Skeletal muscle satellite cell (primary cell): ENCODE data around the gene FYB2.

Experiments used
- H3K27me3 ChIP-seq: 2 replicates; pipeline ENCODE4 v1.7.0; 2013; ENCODE audit warnings: low read length; ENCODE audit not compliant: control insufficient read depth, insufficient read depth
- H3K36me3 ChIP-seq: 2 replicates; pipeline ENCODE4 v1.7.0; 2013; ENCODE audit warnings: mild to moderate bottlenecking, control low read depth, low read length; ENCODE audit not compliant: insufficient read depth
- H3K4me1 ChIP-seq: 2 replicates; pipeline ENCODE4 v1.7.0; 2013; ENCODE audit warnings: low read length; ENCODE audit not compliant: control insufficient read depth, insufficient read depth
- H3K4me2 ChIP-seq: 2 replicates; pipeline ENCODE4 v1.7.0; 2013; ENCODE audit warnings: mild to moderate bottlenecking, low read length
- H3K4me3 ChIP-seq: 2 replicates; pipeline ENCODE4 v1.7.0; 2013; ENCODE audit warnings: low read length
- H3K9ac ChIP-seq: 2 replicates; pipeline ENCODE4 v1.7.0; 2013; ENCODE audit warnings: mild to moderate bottlenecking, low read depth, low read length, moderate library complexity
- H3K9me3 ChIP-seq: replicated peaks from 2 replicates; pipeline ENCODE4 v1.7.0; 2013; ENCODE audit warnings: mild to moderate bottlenecking, control low read depth, low read length

FYB2 gene

DNA sequence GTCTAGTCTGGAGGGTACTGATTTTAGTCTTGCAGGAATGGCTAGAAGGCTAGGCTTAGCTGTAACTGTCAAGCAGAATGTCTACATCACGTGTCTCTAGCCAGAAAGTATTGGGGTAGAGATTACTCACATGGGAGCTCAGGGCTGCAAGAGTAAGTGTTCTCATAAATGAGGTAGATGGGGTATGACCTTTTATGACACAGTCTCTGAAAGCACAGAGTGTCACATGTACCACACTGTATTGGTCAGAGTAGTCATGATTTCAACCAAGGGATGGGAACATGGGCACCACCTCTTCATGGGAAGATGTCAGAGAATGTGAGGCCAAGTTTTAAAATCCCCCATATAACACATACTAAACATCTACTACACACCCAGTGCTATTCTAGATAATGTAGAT is 2.9 kb downstream of the FYB2 start:
- Histone ChIP-seq H3K9ac (no peak overlapping the region), H3K4me2 (no peak overlapping the region), H3K4me3 (no peak overlapping the region), H3K27me3 (peaks cover 20% of the 10 kb centered on the region), H3K36me3 (no peaks in the 10 kb centered on the region), H3K4me1 (peaks cover 3% of the 10 kb centered on the region), H3K9me3 (peaks cover 5% of the 10 kb centered on the region)

DNA sequence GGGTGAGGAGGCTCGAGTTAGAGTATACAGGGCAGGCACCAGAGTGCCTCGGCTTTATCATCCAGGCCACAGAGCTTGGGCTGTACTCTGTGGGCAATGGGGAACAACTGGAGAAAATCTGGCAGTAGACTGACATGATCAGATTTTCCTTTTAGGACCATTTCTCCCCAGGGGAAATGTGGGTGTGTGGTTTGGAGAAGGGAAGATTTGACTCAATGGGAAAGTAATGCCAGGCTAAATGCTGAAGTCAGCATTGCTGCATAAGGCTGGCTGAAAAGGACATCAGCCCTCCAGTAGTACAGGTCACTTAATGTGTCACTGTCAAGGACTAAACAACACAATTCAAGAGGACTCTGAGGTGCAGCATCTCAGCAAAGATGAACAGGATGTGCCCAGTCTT is 5.0 kb downstream of the FYB2 start:
- H3K9ac ChIP-seq = no peak overlapping the region
- H3K4me1 ChIP-seq = no peaks in the 10 kb centered on the region
- peaks cover 5% of the 10 kb centered on the region for H3K9me3 ChIP-seq
- no peak overlapping the region for H3K4me2 ChIP-seq
- peaks cover 30% of the 10 kb centered on the region for H3K27me3 ChIP-seq
- no peaks in the 10 kb centered on the region for H3K36me3 ChIP-seq
- no peak overlapping the region for H3K4me3 ChIP-seq

DNA sequence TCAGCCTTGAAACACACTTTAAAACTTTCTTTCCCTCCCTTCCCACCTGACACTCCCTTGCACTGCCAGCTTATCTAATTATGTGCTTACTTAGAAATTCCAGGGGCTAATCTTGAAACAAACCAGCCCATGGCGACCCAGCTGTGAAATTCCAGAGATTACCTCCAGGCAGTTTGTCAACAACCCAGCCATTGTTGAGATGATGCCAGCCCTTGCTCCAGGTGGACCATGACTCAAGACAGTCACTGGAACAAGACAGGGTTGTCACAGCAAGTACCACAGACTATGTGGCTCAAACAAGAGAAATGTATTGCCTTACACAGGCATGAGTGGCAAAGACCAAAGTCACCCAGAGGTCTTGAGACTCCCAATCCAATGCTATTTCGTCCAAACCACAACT is 7.9 kb downstream of the FYB2 start:
- no peak overlapping the region for H3K4me3 ChIP-seq
- peaks cover 5% of the 10 kb centered on the region for H3K9me3 ChIP-seq
- H3K36me3 ChIP-seq = no peaks in the 10 kb centered on the region
- no peaks in the 10 kb centered on the region for H3K4me1 ChIP-seq
- no peak overlapping the region for H3K4me2 ChIP-seq
- peaks cover 29% of the 10 kb centered on the region for H3K27me3 ChIP-seq
- H3K9ac ChIP-seq = no peak overlapping the region

DNA sequence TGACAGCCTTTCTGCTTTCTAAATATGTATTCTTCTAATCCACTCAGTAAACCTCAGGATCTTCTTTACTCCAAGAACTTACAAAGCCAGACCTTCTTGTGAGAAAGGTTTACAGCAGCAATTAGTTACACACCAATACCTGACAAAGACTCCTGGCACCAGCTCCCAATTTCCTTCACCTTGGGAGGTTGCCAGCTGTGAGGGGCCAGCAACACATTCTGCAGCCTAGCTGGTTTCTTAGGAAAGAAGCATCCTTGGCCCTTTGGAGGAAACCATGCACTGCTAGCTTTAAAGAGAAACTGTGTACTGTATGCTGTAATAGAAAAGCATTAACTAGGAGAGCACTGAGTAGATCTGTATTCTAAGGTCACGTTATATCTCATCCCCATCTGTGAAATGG is 10.8 kb downstream of the FYB2 start:
- H3K4me1 ChIP-seq = no peaks in the 10 kb centered on the region
- H3K9me3 ChIP-seq = no peaks in the 10 kb centered on the region
- no peak overlapping the region for H3K9ac ChIP-seq
- no peak overlapping the region for H3K4me3 ChIP-seq
- H3K27me3 ChIP-seq = peaks cover 29% of the 10 kb centered on the region
- H3K4me2 ChIP-seq = no peak overlapping the region
- no peaks in the 10 kb centered on the region for H3K36me3 ChIP-seq

DNA sequence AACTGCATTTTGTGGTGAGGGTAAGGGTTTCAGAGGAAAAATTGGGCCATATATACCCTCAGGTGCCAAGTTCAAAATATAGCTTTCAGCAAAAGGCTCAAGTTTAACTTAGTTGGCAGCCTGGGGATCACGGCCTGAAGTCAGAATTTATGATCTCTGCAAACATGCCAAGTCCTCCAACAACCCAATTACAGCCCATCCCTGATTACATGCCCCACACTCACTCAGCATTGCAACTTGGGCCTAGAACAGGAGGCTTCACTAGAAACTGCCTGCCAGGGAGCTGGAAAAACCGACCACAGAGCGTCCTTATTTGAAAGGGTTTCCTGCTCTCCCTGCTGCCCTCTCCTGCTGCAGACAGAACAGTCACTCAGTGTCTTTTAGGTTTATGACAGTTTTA is 12.4 kb downstream of the FYB2 start:
- no peak overlapping the region for H3K9ac ChIP-seq
- no peaks in the 10 kb centered on the region for H3K4me1 ChIP-seq
- H3K4me3 ChIP-seq = no peak overlapping the region
- H3K36me3 ChIP-seq = no peaks in the 10 kb centered on the region
- H3K9me3 ChIP-seq = no peaks in the 10 kb centered on the region
- peaks cover 17% of the 10 kb centered on the region for H3K27me3 ChIP-seq
- H3K4me2 ChIP-seq = no peak overlapping the region

DNA sequence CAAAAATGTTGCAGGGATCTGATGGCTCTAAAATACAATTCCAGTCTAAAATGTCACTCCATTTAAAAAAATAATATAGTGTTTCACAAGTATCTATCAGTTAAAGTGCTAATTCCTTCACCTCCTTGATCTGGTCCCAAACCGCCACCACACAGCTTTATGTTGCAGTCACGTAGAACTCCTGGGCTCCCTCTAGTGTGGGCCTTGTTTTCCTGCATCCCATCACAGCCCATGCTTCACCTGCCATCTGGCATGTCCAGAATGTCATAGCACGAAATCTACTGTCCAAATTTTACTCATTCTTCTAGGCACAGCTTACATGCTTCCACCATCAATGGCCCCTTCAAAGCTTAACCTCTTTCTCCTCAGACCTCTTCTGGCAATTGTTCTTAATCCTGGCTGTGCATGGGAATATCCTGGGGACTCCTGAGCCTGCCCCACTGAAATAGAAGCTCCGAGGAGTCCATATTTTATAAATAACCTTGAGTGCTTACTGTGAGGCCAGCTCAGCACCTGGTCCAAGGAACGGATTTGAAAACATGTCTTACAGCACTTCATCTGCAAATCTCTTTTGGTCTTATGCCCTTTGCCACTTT is 15.5 kb downstream of the FYB2 start:
- Histone ChIP-seq H3K9me3 (no peaks in the 10 kb centered on the region), H3K4me3 (no peak overlapping the region), H3K27me3 (no peaks in the 10 kb centered on the region), H3K4me2 (no peak overlapping the region), H3K36me3 (no peaks in the 10 kb centered on the region), H3K4me1 (peaks cover under 1% of the 10 kb centered on the region), H3K9ac (no peak overlapping the region)

DNA sequence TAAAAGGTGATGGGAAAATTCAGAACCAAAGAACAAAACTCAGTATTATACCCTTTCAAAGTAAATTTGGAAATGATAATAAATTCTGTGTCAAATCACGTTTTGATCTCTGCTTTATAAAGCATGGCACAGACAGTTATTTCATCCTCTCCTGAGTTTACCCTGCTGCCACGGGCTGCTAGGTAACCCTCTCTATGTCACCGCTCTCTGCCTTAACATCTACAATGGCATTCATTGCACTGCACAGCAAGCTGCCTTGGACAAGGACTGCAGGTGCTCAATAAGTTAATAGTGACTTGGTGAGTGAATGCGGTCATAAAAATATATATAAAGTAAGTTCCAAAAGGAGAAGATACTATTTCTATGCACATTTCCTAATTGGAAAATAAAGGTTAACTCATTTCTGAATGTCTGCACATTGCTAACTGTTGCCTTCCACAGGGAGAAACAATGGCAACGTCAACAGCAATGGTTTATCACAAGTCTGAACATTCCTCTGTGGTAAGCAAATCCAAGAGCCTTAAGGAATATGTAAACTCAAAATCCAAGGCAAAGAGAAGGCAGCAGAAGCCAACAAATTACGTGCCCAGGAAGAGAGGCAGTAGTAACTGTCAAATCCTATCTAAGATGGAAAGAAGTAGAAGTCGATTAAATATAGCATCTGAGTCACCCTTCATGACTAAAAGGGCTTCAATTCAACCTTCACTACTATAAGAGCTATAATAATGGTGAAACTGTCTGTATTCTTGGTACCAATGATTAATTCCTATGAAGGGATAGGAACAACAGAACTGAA is 19.4 kb downstream of the FYB2 start:
- no peaks in the 10 kb centered on the region for H3K9me3 ChIP-seq
- H3K27me3 ChIP-seq = no peaks in the 10 kb centered on the region
- H3K9ac ChIP-seq = no peak overlapping the region
- H3K4me3 ChIP-seq = no peak overlapping the region
- no peak overlapping the region for H3K4me2 ChIP-seq
- peaks cover 11% of the 10 kb centered on the region for H3K4me1 ChIP-seq
- H3K36me3 ChIP-seq = no peaks in the 10 kb centered on the region

DNA sequence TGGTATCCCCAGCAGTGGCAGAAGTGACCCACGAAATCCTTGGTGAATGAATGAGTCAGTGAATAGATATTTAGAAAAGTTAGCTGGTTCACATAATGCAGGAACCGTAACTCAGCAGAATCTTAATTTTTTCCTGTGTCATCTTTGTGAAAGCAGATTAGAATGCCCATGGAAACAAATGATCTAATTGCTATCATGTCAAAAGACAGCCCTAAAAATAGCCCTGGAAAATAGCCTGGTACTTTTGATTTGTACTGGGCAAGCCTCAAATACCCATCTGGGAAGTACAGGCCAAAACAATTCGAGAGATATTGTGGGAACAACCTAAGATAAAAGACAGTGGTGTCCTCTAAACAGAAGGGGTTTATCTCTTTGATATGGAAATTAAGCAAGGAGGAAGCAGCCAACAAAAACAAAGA is 21.1 kb downstream of the FYB2 start:
- Histone ChIP-seq H3K4me3 (no peak overlapping the region), H3K9me3 (no peaks in the 10 kb centered on the region), H3K4me1 (peaks cover 11% of the 10 kb centered on the region), H3K27me3 (no peaks in the 10 kb centered on the region), H3K4me2 (no peak overlapping the region), H3K9ac (peak overlapping the region; percentile 35), H3K36me3 (no peaks in the 10 kb centered on the region)

DNA sequence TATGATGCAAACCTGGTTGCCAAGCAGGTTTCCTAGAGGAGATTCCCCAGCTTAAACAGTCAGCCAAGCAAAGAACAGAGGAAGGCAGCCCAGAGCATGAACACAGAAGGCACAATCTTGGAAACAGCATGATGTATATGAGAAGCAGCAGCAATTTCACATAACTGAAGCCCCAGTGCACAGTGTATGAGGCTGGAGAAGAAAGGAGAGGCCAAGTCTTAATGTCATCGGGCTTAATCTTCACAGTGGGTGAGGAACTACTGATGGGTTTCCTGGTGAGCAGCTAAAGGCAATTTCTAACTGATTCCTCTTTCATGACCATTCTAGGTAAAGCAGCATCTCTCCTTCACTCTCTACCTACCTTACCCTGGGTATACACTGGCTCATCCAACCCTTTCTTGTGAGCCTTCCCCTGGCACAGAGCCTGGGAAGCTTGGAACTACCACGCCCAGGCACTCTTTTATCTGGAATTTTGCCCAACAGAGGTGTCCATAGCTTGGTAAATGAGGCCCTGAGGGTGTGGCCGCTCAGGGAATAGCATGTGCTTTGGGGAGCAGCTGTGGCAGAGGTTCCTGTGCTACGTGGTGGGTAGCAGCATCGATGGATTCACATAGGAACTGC is 22.0 kb downstream of the FYB2 start:
- Histone ChIP-seq H3K4me1 (peaks cover 11% of the 10 kb centered on the region), H3K9ac (no peak overlapping the region), H3K27me3 (no peaks in the 10 kb centered on the region), H3K36me3 (no peaks in the 10 kb centered on the region), H3K9me3 (no peaks in the 10 kb centered on the region), H3K4me3 (no peak overlapping the region), H3K4me2 (no peak overlapping the region)

DNA sequence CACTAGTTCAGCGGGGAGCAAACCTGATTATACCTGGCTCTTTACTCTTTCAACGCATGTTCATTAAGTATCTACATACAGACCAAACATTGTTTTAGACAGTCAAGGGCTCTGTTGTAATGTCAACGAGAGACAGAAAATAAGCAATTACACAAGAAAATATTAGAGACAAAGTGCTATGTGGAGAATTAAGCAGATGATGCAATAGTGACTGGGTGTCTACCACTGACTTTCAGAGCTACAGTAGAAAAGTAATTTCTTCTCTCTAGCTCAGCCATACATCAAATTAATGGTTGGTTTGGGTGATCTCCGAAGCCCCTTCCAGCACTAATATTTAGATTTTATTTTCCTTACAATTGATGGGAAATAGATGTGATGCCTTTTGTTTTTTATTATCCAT is 23.3 kb downstream of the FYB2 start:
- Histone ChIP-seq H3K36me3 (no peaks in the 10 kb centered on the region), H3K4me3 (no peak overlapping the region), H3K4me2 (no peak overlapping the region), H3K4me1 (peaks cover 11% of the 10 kb centered on the region), H3K9me3 (no peaks in the 10 kb centered on the region), H3K9ac (no peak overlapping the region), H3K27me3 (no peaks in the 10 kb centered on the region)

DNA sequence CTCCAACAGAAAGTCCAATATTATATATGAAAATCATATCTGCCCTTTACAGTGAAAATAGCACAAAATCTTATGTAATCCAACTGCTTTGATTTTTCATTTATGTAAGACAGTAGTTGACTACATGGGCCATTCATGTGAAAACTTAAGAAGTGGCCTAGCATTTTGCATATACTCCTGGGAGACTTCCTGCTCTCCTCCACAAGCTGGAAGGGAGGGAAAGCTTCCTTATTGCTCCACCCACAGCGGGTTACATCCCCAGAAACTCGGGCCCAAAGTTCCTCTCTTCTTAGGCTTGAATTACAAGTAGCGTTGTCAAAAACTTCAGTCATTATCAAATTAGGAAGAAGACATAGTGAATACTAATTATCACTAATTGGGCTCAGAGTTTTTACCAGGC is 29.2 kb downstream of the FYB2 start:
- Histone ChIP-seq H3K9me3 (no peaks in the 10 kb centered on the region), H3K36me3 (no peaks in the 10 kb centered on the region), H3K4me2 (no peak overlapping the region), H3K9ac (no peak overlapping the region), H3K27me3 (peaks cover 11% of the 10 kb centered on the region), H3K4me1 (no peaks in the 10 kb centered on the region), H3K4me3 (no peak overlapping the region)

DNA sequence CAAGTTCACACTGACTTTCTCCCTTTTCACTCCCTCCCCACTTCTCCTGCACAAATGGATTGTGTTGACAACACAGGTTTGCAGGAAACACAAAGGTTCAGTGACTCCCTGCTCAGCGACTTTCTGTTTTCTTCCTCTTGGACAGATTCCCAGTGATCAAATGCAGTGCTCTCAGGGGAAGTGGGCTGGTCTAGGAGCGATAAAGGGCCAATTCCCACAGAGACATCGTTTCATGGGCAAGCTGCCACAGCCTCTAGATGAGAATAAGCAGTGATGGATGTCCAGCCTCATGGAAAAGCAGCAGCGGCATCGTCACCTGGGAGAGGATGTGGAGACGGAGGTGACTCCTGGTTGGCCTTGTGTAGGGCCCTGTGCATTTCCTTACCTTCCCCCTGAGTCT is 30.6 kb downstream of the FYB2 start:
- Histone ChIP-seq H3K4me3 (no peak overlapping the region), H3K4me2 (no peak overlapping the region), H3K9ac (no peak overlapping the region), H3K4me1 (no peaks in the 10 kb centered on the region), H3K36me3 (no peaks in the 10 kb centered on the region), H3K27me3 (peaks cover 16% of the 10 kb centered on the region), H3K9me3 (no peaks in the 10 kb centered on the region)
